Measurements from ENCODE around the gene PICK1. TPM values are rescaled to one million over a fixed set of nuclear protein-coding genes. Genes with fewer than 3 reads are reported as not detected.

PICK1 gene
- total and polyA plus RNA-seq, 4 donors = 5.8 to 25.8 (median 13.1) TPM

- 92% methylated on average over 23 of the region's 23 CpGs for WGBS
- DNase-seq (ENCODE audit: low spot score) = no peak
- TF ChIP-seq EGR1 (IDR thresholded peaks at IDR 0.05; ENCODE audit: low read depth in 2 of 2) = no peak
- TF ChIP-seq ATF3 (IDR thresholded peaks at IDR 0.05) = no peak
- no peak for TF ChIP-seq REST (IDR thresholded peaks at IDR 0.05)
- TF ChIP-seq JUND (IDR thresholded peaks at IDR 0.05) = no peak
- TF ChIP-seq RXRA (IDR thresholded peaks at IDR 0.05) = no peak
- no peak for TF ChIP-seq SP1 (IDR thresholded peaks at IDR 0.05)
- TF ChIP-seq FOXA1 (IDR thresholded peaks at IDR 0.05) = no peak
- TF ChIP-seq MAX (IDR thresholded peaks at IDR 0.05) = no peak
- TF ChIP-seq HNF4A (conservative IDR thresholded peaks at IDR 0.05) = no peak
- TF ChIP-seq RAD21 (IDR thresholded peaks at IDR 0.05) = no peak
- no peak for TF ChIP-seq YY1 (IDR thresholded peaks at IDR 0.05)
- no peak for TF ChIP-seq HNF4G (IDR thresholded peaks at IDR 0.05)
- TF ChIP-seq FOXA2 (IDR thresholded peaks at IDR 0.05) = no peak
- no peak for TF ChIP-seq TAF1 (conservative IDR thresholded peaks at IDR 0.05)
- TF ChIP-seq NR2F2 (IDR thresholded peaks at IDR 0.05) = no peak
- TF ChIP-seq CTCF (IDR thresholded peaks at IDR 0.05; ENCODE audit: low read depth, low read length, missing input control) = no peak
- no peak for TF ChIP-seq ZBTB33 (IDR thresholded peaks at IDR 0.05)
- no peak for TF ChIP-seq GABPA (IDR thresholded peaks at IDR 0.05 in 1 of 2, conservative IDR thresholded peaks at IDR 0.05 in 1 of 2)
These were observed 18.8 kb upstream of the PICK1 start for GRCh38 chr22:38038426-38038825.

More at GRCh38 chr22:38038426-38038825, 18.8 kb upstream of the PICK1 start:
- Histone ChIP-seq H3K9ac (ENCODE audit: low read depth in 1 of 2, low read length in 2 of 2) (no peak overlapping the region), H3K36me3 (ENCODE audit: control insufficient read depth in 4 of 4, insufficient read depth in 3 of 4, low read depth in 1 of 4, low read length in 3 of 4) (no peaks in the 10 kb centered on the region), H3K4me3 (ENCODE audit: low read depth in 1 of 3, low read length in 3 of 3) (no peak overlapping the region), H3K9me3 (ENCODE audit: control insufficient read depth in 4 of 4, low read length in 3 of 4) (no peaks in the 10 kb centered on the region), H3K27me3 (ENCODE audit: control insufficient read depth in 4 of 4, insufficient read depth in 4 of 4, low read length in 3 of 4) (no peaks in the 10 kb centered on the region), H3K27ac (ENCODE audit: low read depth in 1 of 2, low read length in 2 of 2) (no peak overlapping the region), H3K4me1 (ENCODE audit: control insufficient read depth in 4 of 4, insufficient read depth in 4 of 4, low read length in 3 of 4) (peaks cover 0 to 4% (median 2%) of the 10 kb centered on the region in 4 donors)

Measured in liver (tissue), 9 donors.